ENCODE measurements around the gene DHRSX. TPM values are rescaled to one million over a fixed set of nuclear protein-coding genes. Genes with fewer than 3 reads are reported as not detected.
"Not testable (repeated sequence)": the region's sequence is repeated elsewhere in the genome, so short reads cannot be mapped to it uniquely, and the experiment has no call there.

DHRSX gene
- total RNA-seq, 1 experiment from 2014 or later, result 14.0 TPM

GRCh38 chrX:2514131-2514530 is 13.4 kb upstream of the DHRSX start:
- Histone ChIP-seq H4K20me1 (ENCODE audit: insufficient read depth, low read depth, low read length) (no peaks in the 10 kb centered on the region), H3K27me3 (ENCODE audit: low read length) (no peaks in the 10 kb centered on the region), H3K27ac (ENCODE audit: low read length) (no peak overlapping the region), H3K79me2 (ENCODE audit: low read length) (no peaks in the 10 kb centered on the region), H3K4me1 (ENCODE audit: low read length) (peaks cover 8% of the 10 kb centered on the region), H3K4me2 (ENCODE audit: low read depth, low read length, poor library complexity, severe bottlenecking) (peak overlapping the region; percentile 19), H3K9me2 (replicated peaks; ENCODE audit: insufficient read depth, low read length) (no peaks in the 10 kb centered on the region), H3K9ac (ENCODE audit: low read length) (no peak overlapping the region), H3K9me3 (ENCODE audit: low read length) (no peaks in the 10 kb centered on the region), H3K36me3 (ENCODE audit: insufficient read depth, low read length) (no peaks in the 10 kb centered on the region), H2AFZ (ENCODE audit: low read length) (peak overlapping the region; percentile 48; the same call in 1 of the 2 replicates), H3K4me3 (ENCODE audit: low read length) (no peak overlapping the region)
- DNase-seq, result no peak

GRCh38 chrX:2513121-2513664 is 12.4 kb upstream of the DHRSX start:
- Histone ChIP-seq H3K4me3 (ENCODE audit: low read length) (no peak overlapping the region), H3K4me2 (ENCODE audit: low read depth, low read length, poor library complexity, severe bottlenecking) (no peak overlapping the region), H2AFZ (ENCODE audit: low read length) (no peak overlapping the region), H3K27me3 (ENCODE audit: low read length) (no peaks in the 10 kb centered on the region), H3K27ac (ENCODE audit: low read length) (no peak overlapping the region), H3K4me1 (ENCODE audit: low read length) (peaks cover 8% of the 10 kb centered on the region), H3K9me2 (replicated peaks; ENCODE audit: insufficient read depth, low read length) (no peaks in the 10 kb centered on the region), H4K20me1 (ENCODE audit: insufficient read depth, low read depth, low read length) (no peaks in the 10 kb centered on the region), H3K9ac (ENCODE audit: low read length) (no peak overlapping the region), H3K79me2 (ENCODE audit: low read length) (no peaks in the 10 kb centered on the region), H3K9me3 (ENCODE audit: low read length) (no peaks in the 10 kb centered on the region), H3K36me3 (ENCODE audit: insufficient read depth, low read length) (no peaks in the 10 kb centered on the region)
- no peak for DNase-seq

GRCh38 chrX:2512501-2512900 is 11.7 kb upstream of the DHRSX start:
- Histone ChIP-seq H2AFZ (ENCODE audit: low read length) (no peak overlapping the region), H3K4me2 (ENCODE audit: low read depth, low read length, poor library complexity, severe bottlenecking) (no peak overlapping the region)

GRCh38 chrX:2511326-2511725 is 10.6 kb upstream of the DHRSX start:
- Histone ChIP-seq H2AFZ (ENCODE audit: low read length) (no peak overlapping the region), H3K4me3 (ENCODE audit: low read length) (no peak overlapping the region), H3K9me2 (replicated peaks; ENCODE audit: insufficient read depth, low read length) (no peaks in the 10 kb centered on the region), H3K9ac (ENCODE audit: low read length) (no peak overlapping the region), H3K27ac (ENCODE audit: low read length) (no peak overlapping the region), H3K79me2 (ENCODE audit: low read length) (no peaks in the 10 kb centered on the region), H4K20me1 (ENCODE audit: insufficient read depth, low read depth, low read length) (no peaks in the 10 kb centered on the region), H3K4me2 (ENCODE audit: low read depth, low read length, poor library complexity, severe bottlenecking) (no peak overlapping the region), H3K9me3 (ENCODE audit: low read length) (no peaks in the 10 kb centered on the region), H3K4me1 (ENCODE audit: low read length) (peaks cover 8% of the 10 kb centered on the region), H3K27me3 (ENCODE audit: low read length) (no peaks in the 10 kb centered on the region), H3K36me3 (ENCODE audit: insufficient read depth, low read length) (no peaks in the 10 kb centered on the region)
- DNase-seq, result no peak

More at GRCh38 chrX:2512501-2512900, 11.7 kb upstream of the DHRSX start:
- Histone ChIP-seq H3K27ac (ENCODE audit: low read length) (no peak overlapping the region), H3K79me2 (ENCODE audit: low read length) (no peaks in the 10 kb centered on the region), H3K9me3 (ENCODE audit: low read length) (no peaks in the 10 kb centered on the region), H3K4me3 (ENCODE audit: low read length) (no peak overlapping the region), H4K20me1 (ENCODE audit: insufficient read depth, low read depth, low read length) (no peaks in the 10 kb centered on the region), H3K27me3 (ENCODE audit: low read length) (no peaks in the 10 kb centered on the region), H3K9me2 (replicated peaks; ENCODE audit: insufficient read depth, low read length) (no peaks in the 10 kb centered on the region), H3K9ac (ENCODE audit: low read length) (no peak overlapping the region), H3K4me1 (ENCODE audit: low read length) (peaks cover 8% of the 10 kb centered on the region), H3K36me3 (ENCODE audit: insufficient read depth, low read length) (no peaks in the 10 kb centered on the region)
- DNase-seq, result no peak

GRCh38 chrX:2508648-2509335 is 8.0 kb upstream of the DHRSX start:
- Histone ChIP-seq H3K4me3 (ENCODE audit: low read length) (no peak overlapping the region), H4K20me1 (ENCODE audit: insufficient read depth, low read depth, low read length) (no peaks in the 10 kb centered on the region), H3K9me3 (ENCODE audit: low read length) (no peaks in the 10 kb centered on the region), H3K4me1 (ENCODE audit: low read length) (peaks cover under 1% of the 10 kb centered on the region; the same call in 1 of the 2 replicates), H3K27ac (ENCODE audit: low read length) (no peak overlapping the region), H3K4me2 (ENCODE audit: low read depth, low read length, poor library complexity, severe bottlenecking) (no peak overlapping the region), H2AFZ (ENCODE audit: low read length) (no peak overlapping the region), H3K79me2 (ENCODE audit: low read length) (no peaks in the 10 kb centered on the region), H3K36me3 (ENCODE audit: insufficient read depth, low read length) (no peaks in the 10 kb centered on the region), H3K27me3 (ENCODE audit: low read length) (no peaks in the 10 kb centered on the region), H3K9ac (ENCODE audit: low read length) (no peak overlapping the region), H3K9me2 (replicated peaks; ENCODE audit: insufficient read depth, low read length) (no peaks in the 10 kb centered on the region)
- no peak for DNase-seq

- Histone ChIP-seq H2AFZ (ENCODE audit: low read length) (no peak overlapping the region), H3K27me3 (ENCODE audit: low read length) (no peaks in the 10 kb centered on the region), H3K27ac (ENCODE audit: low read length) (no peak overlapping the region), H3K9me2 (replicated peaks; ENCODE audit: insufficient read depth, low read length) (no peaks in the 10 kb centered on the region), H3K4me1 (ENCODE audit: low read length) (no peaks in the 10 kb centered on the region), H3K9me3 (ENCODE audit: low read length) (no peaks in the 10 kb centered on the region), H3K4me2 (ENCODE audit: low read depth, low read length, poor library complexity, severe bottlenecking) (no peak overlapping the region), H3K4me3 (ENCODE audit: low read length) (no peak overlapping the region), H3K9ac (ENCODE audit: low read length) (no peak overlapping the region), H3K36me3 (ENCODE audit: insufficient read depth, low read length) (no peaks in the 10 kb centered on the region), H4K20me1 (ENCODE audit: insufficient read depth, low read depth, low read length) (no peaks in the 10 kb centered on the region), H3K79me2 (ENCODE audit: low read length) (no peaks in the 10 kb centered on the region)
- no peak for DNase-seq
Observed at GRCh38 chrX:2507904-2508627, 7.3 kb upstream of the DHRSX start.

GRCh38 chrX:2507196-2507595 is 6.4 kb upstream of the DHRSX start:
- H3K27ac ChIP-seq (ENCODE audit: low read length), result no peak overlapping the region
- no peak overlapping the region for H3K9ac ChIP-seq (ENCODE audit: low read length)
- no peak overlapping the region for H3K4me2 ChIP-seq (ENCODE audit: low read depth, low read length, poor library complexity, severe bottlenecking)
- no peak for DNase-seq
- no peaks in the 10 kb centered on the region for H3K9me2 ChIP-seq (replicated peaks; ENCODE audit: insufficient read depth, low read length)
- no peaks in the 10 kb centered on the region for H3K79me2 ChIP-seq (ENCODE audit: low read length)
- no peaks in the 10 kb centered on the region for H3K36me3 ChIP-seq (ENCODE audit: insufficient read depth, low read length)
- H3K27me3 ChIP-seq (ENCODE audit: low read length), result no peaks in the 10 kb centered on the region
- no peak overlapping the region for H3K4me3 ChIP-seq (ENCODE audit: low read length)
- H2AFZ ChIP-seq (ENCODE audit: low read length), result no peak overlapping the region
- H3K4me1 ChIP-seq (ENCODE audit: low read length), result no peaks in the 10 kb centered on the region
- no peaks in the 10 kb centered on the region for H4K20me1 ChIP-seq (ENCODE audit: insufficient read depth, low read depth, low read length)
- H3K9me3 ChIP-seq (ENCODE audit: low read length), result no peaks in the 10 kb centered on the region

GRCh38 chrX:2505341-2505740 is 4.6 kb upstream of the DHRSX start:
- not testable (repeated sequence) for DNase-seq

More at GRCh38 chrX:2505341-2505740, 4.6 kb upstream of the DHRSX start:
- H3K4me1 ChIP-seq (ENCODE audit: low read length); H4K20me1 ChIP-seq (ENCODE audit: insufficient read depth, low read depth, low read length); H3K27me3 ChIP-seq (ENCODE audit: low read length); H3K27ac ChIP-seq (ENCODE audit: low read length); H3K4me3 ChIP-seq (ENCODE audit: low read length); H2AFZ ChIP-seq (ENCODE audit: low read length); H3K9me2 ChIP-seq (replicated peaks; ENCODE audit: insufficient read depth, low read length); H3K9me3 ChIP-seq (ENCODE audit: low read length); H3K9ac ChIP-seq (ENCODE audit: low read length); H3K36me3 ChIP-seq (ENCODE audit: insufficient read depth, low read length); H3K79me2 ChIP-seq (ENCODE audit: low read length); H3K4me2 ChIP-seq (ENCODE audit: low read depth, low read length, poor library complexity, severe bottlenecking): not testable (repeated sequence)
